Activated CD8-positive, alpha-beta memory T cell treated with anti-CD3 and anti-CD28 coated beads, Interleukin-2, amount 10 ng/mL, durations not matched to agents 7 days and 5 days (primary cell): Measurements from ENCODE around the gene TMEM204. TPM values are rescaled to one million over a fixed set of nuclear protein-coding genes. Genes with fewer than 3 reads are reported as not detected.

ENCODE experiments used
- ATAC-seq: fragments of 150-1000 bp; cut with Tn5 transposase; one replicate; pipeline ENCODE4 v1.10.0; 2021; ENCODE audit warnings: moderate library complexity
- CTCF ChIA-PET: fragments of 350-600 bp; sonication (Branson Sonifier 250); formaldehyde crosslinking; loops from one replicate; lab custom pipeline; 2021; ENCODE audit warnings: antibody characterized with exemption; lab: Charles Lee
- DNase-seq: peaks from one replicate; pipeline ENCODE4 v3.0.0-alpha.2; 2020
- H3K27ac Mint-ChIP-seq: one replicate; pipeline ENCODE4 v1.8.0; 2021; ENCODE audit warnings: mild to moderate bottlenecking, mixed read lengths
- H3K27me3 Mint-ChIP-seq: one replicate; pipeline ENCODE4 v1.8.0; 2021; ENCODE audit warnings: mixed read lengths
- H3K36me3 Mint-ChIP-seq: one replicate; pipeline ENCODE4 v1.8.0; 2021; ENCODE audit warnings: mild to moderate bottlenecking, mixed read lengths
- H3K4me1 Mint-ChIP-seq: one replicate; pipeline ENCODE4 v1.8.0; 2021; ENCODE audit warnings: mixed read lengths
- H3K4me3 Mint-ChIP-seq: one replicate; pipeline ENCODE4 v1.8.0; 2021; ENCODE audit warnings: mild to moderate bottlenecking, moderate library complexity, mixed read lengths
- H3K9me3 Mint-ChIP-seq: one replicate; pipeline ENCODE4 v1.8.0; 2022; ENCODE audit warnings: low read depth, mixed read lengths
- total RNA-seq, 2 experiments: library from RNA; stranded (reverse); gene quantifications; one replicate each; pipeline ENCODE4 v1.2.3, GENCODE V29; 2021

TMEM204 gene
- total RNA-seq, 2 experiments from 2014 or later = 34.7 to 37.1 TPM

DNA sequence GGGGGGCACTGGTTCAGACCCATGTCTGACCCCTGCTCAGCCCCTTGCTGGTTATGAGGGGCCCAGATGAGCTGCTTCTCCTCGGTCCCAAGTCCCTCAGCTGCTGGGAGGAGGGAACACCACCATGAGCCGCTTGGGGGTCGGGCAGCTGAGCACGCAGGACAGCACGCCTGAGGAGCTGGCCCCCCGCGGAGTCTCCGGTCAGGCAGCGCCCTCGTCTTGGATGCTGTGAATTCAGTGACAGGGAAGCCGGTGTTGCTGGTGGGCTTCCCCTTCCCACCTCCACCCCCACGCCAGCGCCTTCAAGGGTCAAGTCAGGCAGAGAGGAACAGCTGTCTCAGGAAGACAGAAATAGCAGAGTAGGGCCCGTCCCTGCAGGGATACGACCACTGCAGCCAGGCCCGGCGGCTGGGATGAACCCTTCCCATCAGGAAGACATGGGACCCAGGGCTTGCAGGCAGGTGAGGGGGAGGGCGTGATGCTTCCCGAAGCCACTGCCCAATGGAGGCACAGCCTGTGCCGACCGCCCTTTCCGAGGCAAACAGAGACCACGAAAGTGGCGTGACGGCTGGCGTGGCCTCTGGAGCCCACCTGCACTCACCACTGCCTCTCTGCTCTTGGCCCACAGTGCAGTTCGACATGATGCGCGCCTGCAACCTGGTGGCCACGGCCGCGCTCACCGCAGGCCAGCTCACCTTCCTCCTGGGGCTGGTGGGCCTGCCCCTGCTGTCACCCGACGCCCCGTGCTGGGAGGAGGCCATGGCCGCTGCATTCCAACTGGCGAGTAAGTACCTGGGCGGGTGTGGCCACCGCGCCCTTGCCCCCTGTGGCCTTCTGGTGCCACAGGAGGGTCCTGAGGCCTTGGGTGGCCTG, 8.1 kb downstream of the TMEM204 start:
- Mint-ChIP-seq H3K4me1 (peaks cover 76% of the 10 kb centered on the region), H3K4me3 (no peak overlapping the region), H3K27me3 (no peaks in the 10 kb centered on the region), H3K9me3 (no peaks in the 10 kb centered on the region), H3K27ac (peak overlapping the region; percentile 32), H3K36me3 (peaks cover 24% of the 10 kb centered on the region)
- no peak for DNase-seq
- no peak for ATAC-seq
- CTCF ChIA-PET = no interaction called here

DNA sequence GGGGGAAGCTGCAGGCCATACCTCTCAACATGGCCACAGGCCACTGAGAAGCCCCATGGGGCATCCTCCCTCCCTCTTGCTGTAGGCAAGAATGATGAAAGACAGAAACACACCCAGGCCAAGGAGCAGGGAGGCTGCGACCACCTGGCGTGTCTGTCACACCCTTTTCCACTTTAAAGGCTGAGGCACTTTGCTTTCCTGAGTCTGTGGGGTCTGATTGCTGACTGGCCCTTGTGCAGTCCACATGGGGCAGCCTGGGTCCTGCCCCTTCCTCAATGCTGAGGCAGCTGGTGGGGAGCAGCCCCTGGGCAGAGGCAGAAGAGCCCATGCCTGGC, 8.7 kb downstream of the TMEM204 start:
- H3K27me3 Mint-ChIP-seq = no peaks in the 10 kb centered on the region
- CTCF ChIA-PET = no interaction called here
- H3K4me1 Mint-ChIP-seq = peaks cover 70% of the 10 kb centered on the region
- no peaks in the 10 kb centered on the region for H3K9me3 Mint-ChIP-seq
- H3K27ac Mint-ChIP-seq = peak overlapping the region; percentile 88
- no peak overlapping the region for H3K4me3 Mint-ChIP-seq
- DNase-seq (no peak), ATAC-seq (no peak)
- H3K36me3 Mint-ChIP-seq = peaks cover 18% of the 10 kb centered on the region

DNA sequence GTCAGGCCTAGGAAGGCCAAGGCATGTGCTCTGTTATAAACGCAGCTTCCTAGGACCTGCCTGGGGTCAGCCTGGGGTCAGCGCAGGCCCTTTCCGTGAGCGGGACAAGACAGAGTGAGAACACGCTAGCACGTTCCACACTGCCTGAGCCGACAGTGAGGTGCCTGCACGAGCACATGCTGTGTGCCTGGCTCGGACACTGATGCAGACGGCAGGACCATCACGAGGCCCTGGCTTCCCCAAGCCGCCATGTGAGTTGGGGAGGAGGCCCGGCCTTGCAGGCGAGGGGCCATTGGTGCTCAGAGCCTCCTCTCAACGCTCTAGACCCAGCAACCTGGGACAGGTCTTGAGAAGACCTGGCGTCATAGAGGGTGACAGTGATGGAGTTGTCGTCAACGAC, 9.1 kb downstream of the TMEM204 start:
- DNase-seq = no peak
- Mint-ChIP-seq H3K4me1 (peaks cover 66% of the 10 kb centered on the region), H3K27me3 (no peaks in the 10 kb centered on the region), H3K9me3 (no peaks in the 10 kb centered on the region), H3K27ac (peak overlapping the region; percentile 88), H3K4me3 (no peak overlapping the region), H3K36me3 (peaks cover 15% of the 10 kb centered on the region)
- CTCF ChIA-PET = no interaction called here
- no peak for ATAC-seq

DNA sequence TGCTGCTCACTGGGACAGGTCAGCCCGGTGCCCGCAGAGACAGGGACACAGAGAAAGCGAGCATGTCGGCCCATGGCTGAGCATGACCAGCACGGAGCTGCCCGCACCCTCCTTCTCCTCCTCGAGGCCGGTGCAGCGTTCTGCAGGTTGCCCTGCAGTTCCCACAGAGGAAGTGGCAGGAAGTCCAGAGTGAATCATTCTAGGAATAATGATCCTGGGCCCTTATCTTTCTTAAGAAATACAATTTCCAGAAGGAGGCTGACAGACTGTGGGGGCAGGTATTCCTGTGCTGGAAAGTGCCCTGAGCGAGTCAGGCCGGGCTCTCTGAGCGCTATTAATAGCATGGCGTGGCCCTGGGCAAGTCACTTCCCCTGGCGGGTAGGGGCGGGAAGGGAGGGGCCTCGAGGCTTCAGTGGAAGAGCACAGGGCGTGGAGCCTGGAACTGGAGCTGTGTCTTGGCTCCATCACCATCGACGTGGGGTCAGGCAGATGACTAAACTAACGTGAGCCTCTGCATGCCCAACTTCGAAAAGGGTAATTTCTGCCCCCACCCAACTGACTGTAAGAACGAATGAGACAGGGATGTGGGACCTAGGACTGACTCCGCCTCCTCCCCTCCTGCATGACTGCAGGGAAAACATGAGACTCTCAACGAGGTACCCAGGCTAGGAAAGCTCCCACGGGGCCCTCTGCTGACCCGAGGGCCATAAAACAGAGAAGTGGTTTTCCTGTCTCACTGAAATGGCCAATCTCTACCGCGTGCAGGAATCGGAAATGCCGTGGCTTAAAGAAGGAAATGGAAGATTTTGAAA, 9.8 kb downstream of the TMEM204 start:
- H3K27ac Mint-ChIP-seq = peak overlapping the region; percentile 88
- CTCF ChIA-PET = interaction anchor here (1.2 kb wide), 1 partner anchor 28 kb away, joined by 3 read pairs; no protein-coding TSS in a partner anchor
- H3K4me1 Mint-ChIP-seq = peaks cover 58% of the 10 kb centered on the region
- H3K27me3 Mint-ChIP-seq = no peaks in the 10 kb centered on the region
- DNase-seq (peak; percentile 74), ATAC-seq (peak; percentile 79)
- H3K9me3 Mint-ChIP-seq = no peaks in the 10 kb centered on the region
- peaks cover 9% of the 10 kb centered on the region for H3K36me3 Mint-ChIP-seq
- H3K4me3 Mint-ChIP-seq = peak overlapping the region; percentile 53

DNA sequence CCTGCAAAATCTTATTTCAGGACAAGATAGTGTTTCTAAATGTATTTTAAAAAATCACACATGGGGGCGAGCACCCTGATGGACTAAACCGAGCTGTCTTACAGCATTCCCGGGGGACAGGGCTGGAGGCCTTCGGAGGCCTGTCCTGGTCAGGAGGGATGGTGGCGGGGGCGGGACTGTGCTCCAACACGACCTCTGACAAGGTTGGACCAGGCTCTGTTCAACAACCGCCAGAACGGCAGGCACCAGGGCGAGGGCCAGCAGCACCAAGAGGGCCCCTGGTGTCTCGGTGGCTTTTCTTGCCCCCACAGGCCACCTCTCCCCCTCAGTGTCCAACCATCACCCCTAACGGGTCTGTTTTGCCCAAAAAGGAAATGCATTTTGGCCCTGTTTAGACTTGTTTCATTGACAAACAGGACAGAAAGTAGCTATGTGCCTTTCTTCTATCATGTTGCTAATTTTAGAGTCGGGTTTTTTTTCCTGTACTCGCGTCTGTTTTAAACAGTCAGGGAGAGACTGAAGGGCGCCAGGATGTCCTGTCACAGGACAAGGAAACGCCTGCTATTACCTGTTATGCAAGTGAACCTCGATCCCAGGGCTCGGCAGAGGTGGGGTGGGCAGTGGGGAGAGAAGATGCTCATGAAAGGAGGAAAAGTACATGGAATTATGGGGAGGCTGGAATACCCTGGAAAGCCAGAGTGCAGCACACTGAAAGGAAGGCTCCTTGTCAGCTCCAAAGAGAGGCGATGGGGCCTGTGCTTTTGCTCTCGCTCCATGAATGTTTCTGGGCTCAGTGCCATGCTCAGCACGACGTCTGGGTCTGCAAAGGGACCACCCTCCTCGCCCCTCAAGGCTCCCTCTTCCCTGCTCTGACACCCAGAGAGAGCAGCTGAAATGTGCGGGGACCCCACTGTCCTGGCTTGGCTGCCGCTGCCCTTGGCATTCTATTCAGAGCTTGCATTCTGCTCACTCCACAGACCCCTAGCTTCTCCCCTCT, 11.9 kb downstream of the TMEM204 start:
- CTCF ChIA-PET = interaction anchor here (0.6 to 0.9 kb wide), 3 partner anchors 10 to 1448 kb away, joined by 3 read pairs; no protein-coding TSS in a partner anchor
- no peak for ATAC-seq
- Mint-ChIP-seq H3K9me3 (no peaks in the 10 kb centered on the region), H3K4me1 (peaks cover 44% of the 10 kb centered on the region), H3K27me3 (no peaks in the 10 kb centered on the region), H3K4me3 (no peak overlapping the region), H3K36me3 (peaks cover 12% of the 10 kb centered on the region), H3K27ac (peak overlapping the region; percentile 65)
- DNase-seq = no peak

DNA sequence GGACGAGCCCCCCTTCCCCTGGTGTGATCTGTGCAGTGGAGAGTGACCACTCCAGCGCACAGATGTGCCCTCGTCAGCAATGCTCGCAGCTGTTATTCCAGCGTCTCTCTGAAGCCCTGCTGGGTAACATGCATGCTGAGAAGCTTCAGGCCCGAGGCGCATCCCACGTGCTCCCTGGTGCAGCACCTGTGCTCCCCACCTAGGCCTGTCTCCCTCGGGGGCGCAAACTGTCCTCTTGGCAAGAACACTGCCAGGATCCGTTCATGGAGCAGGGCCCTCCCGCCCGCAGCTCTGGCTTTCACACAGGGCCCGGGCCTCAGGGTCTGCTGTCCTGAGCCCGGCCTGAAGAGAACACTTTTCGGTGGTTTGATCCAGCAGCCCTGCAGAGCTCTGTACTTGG, 13.0 kb downstream of the TMEM204 start:
- H3K4me3 Mint-ChIP-seq = no peak overlapping the region
- H3K27me3 Mint-ChIP-seq = no peaks in the 10 kb centered on the region
- H3K36me3 Mint-ChIP-seq = peaks cover 10% of the 10 kb centered on the region
- H3K4me1 Mint-ChIP-seq = peaks cover 42% of the 10 kb centered on the region
- H3K27ac Mint-ChIP-seq = no peak overlapping the region
- no peaks in the 10 kb centered on the region for H3K9me3 Mint-ChIP-seq
- DNase-seq (no peak), ATAC-seq (no peak)
- CTCF ChIA-PET = interaction anchor here (0.9 kb wide), 1 partner anchor 11 kb away, joined by 3 read pairs; no protein-coding TSS in a partner anchor

DNA sequence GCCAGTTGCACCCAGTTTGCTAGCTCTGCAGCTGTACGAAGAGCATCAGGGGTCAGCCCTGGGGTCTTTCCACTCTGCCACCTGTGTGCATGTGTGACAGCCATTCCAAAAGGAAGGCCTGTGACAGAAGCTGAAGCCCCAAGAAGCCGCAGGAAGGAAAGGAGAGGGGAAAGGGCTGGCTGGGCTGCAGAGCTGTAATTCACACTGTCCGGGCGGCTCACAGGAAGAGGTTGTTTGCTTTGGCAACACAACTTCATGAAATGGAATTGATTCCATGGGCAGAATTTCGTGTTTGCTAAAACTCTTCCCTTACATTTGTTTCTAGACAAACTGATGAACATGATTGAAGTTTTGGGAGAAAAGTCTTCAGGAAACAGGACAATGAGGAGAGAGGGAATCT, 14.8 kb downstream of the TMEM204 start:
- H3K4me3 Mint-ChIP-seq = no peak overlapping the region
- H3K27me3 Mint-ChIP-seq = no peaks in the 10 kb centered on the region
- peaks cover 13% of the 10 kb centered on the region for H3K36me3 Mint-ChIP-seq
- DNase-seq (no peak), ATAC-seq (no peak)
- CTCF ChIA-PET = interaction anchor here (1.0 kb wide), 1 partner anchor 10 kb away, joined by 4 read pairs; no protein-coding TSS in a partner anchor
- peaks cover 28% of the 10 kb centered on the region for H3K4me1 Mint-ChIP-seq
- no peak overlapping the region for H3K27ac Mint-ChIP-seq
- H3K9me3 Mint-ChIP-seq = no peaks in the 10 kb centered on the region

DNA sequence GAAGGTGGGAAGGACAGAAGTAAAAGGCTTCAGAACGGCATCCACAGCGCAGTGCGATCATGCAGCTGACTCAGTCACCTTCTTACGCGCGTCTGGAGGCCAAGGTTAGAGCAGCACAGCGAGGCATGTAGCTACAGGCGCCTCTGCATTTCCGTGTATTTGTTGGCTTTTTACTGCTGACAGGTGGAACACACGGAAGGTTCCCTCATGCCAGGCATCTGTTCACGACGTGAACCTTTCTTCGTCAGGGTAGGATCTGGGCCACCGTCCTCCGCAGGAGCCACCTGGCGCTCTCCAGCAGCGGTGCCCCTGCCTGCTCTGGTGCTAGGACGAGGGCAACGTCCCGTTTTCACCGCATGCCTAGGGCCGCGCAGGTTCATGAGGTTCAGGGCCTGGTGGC, 15.3 kb downstream of the TMEM204 start:
- no peak for ATAC-seq
- no peaks in the 10 kb centered on the region for H3K9me3 Mint-ChIP-seq
- H3K36me3 Mint-ChIP-seq = peaks cover 10% of the 10 kb centered on the region
- CTCF ChIA-PET = no interaction called here
- H3K4me3 Mint-ChIP-seq = no peak overlapping the region
- peaks cover 23% of the 10 kb centered on the region for H3K4me1 Mint-ChIP-seq
- no peaks in the 10 kb centered on the region for H3K27me3 Mint-ChIP-seq
- no peak overlapping the region for H3K27ac Mint-ChIP-seq
- DNase-seq = no peak

DNA sequence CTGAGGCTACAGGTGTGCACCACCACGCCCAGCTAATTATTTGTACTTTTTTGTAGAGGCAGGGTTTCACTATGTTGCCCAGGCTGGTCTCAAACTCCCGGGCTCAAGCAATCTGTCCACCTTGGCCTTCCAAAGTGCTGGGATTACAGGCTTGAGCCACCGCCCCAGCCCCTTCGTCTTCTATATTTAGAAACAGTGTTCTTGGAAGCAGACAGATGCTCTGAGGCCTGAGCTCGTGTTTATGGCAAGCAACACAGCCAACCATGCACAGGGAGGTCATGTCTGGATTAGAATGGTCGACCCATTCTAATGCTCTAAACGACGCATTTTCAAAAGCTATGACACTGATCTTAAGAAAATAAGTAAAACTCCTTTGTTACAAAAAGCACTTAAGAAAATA, 16.6 kb downstream of the TMEM204 start:
- no peak for ATAC-seq
- no peak overlapping the region for H3K4me3 Mint-ChIP-seq
- H3K27me3 Mint-ChIP-seq = no peaks in the 10 kb centered on the region
- H3K4me1 Mint-ChIP-seq = peaks cover 14% of the 10 kb centered on the region
- no peaks in the 10 kb centered on the region for H3K9me3 Mint-ChIP-seq
- H3K36me3 Mint-ChIP-seq = peaks cover 20% of the 10 kb centered on the region
- DNase-seq = no peak
- CTCF ChIA-PET = no interaction called here
- H3K27ac Mint-ChIP-seq = no peak overlapping the region

DNA sequence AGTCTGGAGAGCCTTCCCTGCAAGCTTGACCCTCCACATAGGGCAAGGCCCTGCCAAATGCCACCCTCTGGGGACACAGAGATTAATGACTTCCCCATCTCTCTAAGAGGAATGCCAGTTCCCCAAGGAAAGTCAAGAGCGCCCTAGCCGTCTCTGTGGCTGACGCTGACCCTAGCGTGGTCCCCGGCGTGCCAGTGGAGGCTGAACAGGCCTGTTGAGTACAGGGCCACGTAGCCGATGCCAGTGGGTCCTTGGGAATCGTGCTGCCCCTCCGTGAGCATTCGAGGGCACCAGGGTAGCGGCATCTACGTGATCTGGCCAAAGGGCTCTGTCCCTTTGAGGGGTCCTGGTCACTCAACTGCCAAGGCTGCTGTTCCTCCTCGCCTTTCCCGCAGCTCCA, 17.2 kb downstream of the TMEM204 start:
- no peak for DNase-seq
- Mint-ChIP-seq H3K36me3 (peaks cover 26% of the 10 kb centered on the region), H3K4me3 (no peak overlapping the region), H3K9me3 (no peaks in the 10 kb centered on the region), H3K4me1 (peaks cover 8% of the 10 kb centered on the region), H3K27ac (no peak overlapping the region), H3K27me3 (no peaks in the 10 kb centered on the region)
- no peak for ATAC-seq
- CTCF ChIA-PET = no interaction called here

DNA sequence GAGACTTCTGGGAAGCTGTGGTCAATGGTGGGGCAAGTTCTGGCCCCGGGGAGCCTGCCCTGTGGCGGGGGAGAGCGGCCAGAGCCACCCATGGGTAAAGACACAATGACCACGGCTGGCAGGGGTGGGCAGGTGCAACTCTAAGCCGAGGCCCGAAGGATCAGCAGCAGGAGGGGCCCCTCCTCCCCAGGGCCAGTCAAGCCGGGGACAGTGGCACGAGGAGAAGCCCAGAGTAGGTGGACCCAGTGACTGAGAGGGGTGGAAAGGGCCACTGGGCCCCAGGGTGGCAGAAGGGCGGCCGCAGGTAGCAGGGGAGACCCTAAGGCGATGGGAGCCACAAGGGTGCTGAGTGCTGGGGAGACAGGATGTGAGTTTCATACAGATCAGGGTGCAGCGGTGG, 17.7 kb downstream of the TMEM204 start:
- CTCF ChIA-PET = no interaction called here
- ATAC-seq (no peak), DNase-seq (no peak)
- Mint-ChIP-seq H3K4me3 (no peak overlapping the region), H3K4me1 (peaks cover 5% of the 10 kb centered on the region), H3K9me3 (no peaks in the 10 kb centered on the region), H3K36me3 (peaks cover 28% of the 10 kb centered on the region), H3K27me3 (no peaks in the 10 kb centered on the region), H3K27ac (no peak overlapping the region)

DNA sequence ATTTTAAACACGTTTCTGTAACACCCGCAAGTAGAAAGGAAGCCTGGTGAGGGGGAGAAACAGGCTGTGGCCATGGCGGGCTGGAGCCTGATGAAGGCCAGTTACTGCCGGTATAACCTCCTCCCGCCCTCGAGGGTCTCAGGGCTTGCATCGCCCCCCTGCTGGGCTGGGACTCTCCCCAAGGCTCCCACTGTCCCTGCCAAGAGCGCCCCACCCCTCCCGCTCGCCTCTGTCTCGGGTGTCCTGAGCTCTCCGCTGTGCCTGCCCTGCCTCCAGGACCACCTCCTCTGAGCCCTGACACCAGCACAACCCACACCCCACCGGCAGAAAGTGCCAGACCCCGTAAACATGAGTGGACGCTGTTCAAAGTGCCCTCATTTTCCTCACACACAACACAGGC, 18.7 kb downstream of the TMEM204 start:
- H3K4me3 Mint-ChIP-seq = no peak overlapping the region
- peaks cover 31% of the 10 kb centered on the region for H3K36me3 Mint-ChIP-seq

More for the DNA sequence above, 18.7 kb downstream of the TMEM204 start:
- Mint-ChIP-seq H3K9me3 (no peaks in the 10 kb centered on the region), H3K27ac (no peak overlapping the region), H3K27me3 (no peaks in the 10 kb centered on the region), H3K4me1 (peaks cover 3% of the 10 kb centered on the region)
- DNase-seq = no peak
- no peak for ATAC-seq
- CTCF ChIA-PET = no interaction called here
